K562 (cell line): Measurements from ENCODE around the gene BACH1. TPM values are rescaled to one million over a fixed set of nuclear protein-coding genes. Genes with fewer than 3 reads are reported as not detected.

ENCODE experiments used
- BMI1 ChIP-seq: fragments of 150-350 bp; IDR thresholded peaks from 2 replicates; pipeline ENCODE4 v1.6.1; 2014; ENCODE audit warnings: low read length
- E2F6 ChIP-seq, 2 experiments: IDR thresholded peaks; 2 replicates each; pipeline ENCODE4 v1.6.1; 2011; ENCODE audit warnings: borderline replicate concordance in 1 of 2, control low read depth in 1 of 2, low read depth in 1 of 2, low read length in 1 of 2, mild to moderate bottlenecking in 1 of 2, mixed read lengths in 1 of 2, moderate library complexity in 1 of 2; ENCODE audit not compliant: insufficient read depth in 1 of 2, insufficient read length in 1 of 2, poor library complexity in 1 of 2, severe bottlenecking in 1 of 2; ENCODE audit errors: extremely low read depth in 1 of 2
- KAT2B ChIP-seq: IDR thresholded peaks from one replicate; pipeline ENCODE4 v1.6.1; 2012; ENCODE audit warnings: low read depth, mild to moderate bottlenecking, control low read depth, inconsistent platforms, low read length, moderate library complexity
- MAFG ChIP-seq: fragments of 450-650 bp; conservative IDR thresholded peaks from 2 replicates; pipeline ENCODE4 v1.6.1; 2016; ENCODE audit warnings: missing genetic modification characterization, missing compliant biosample characterization
- MAZ ChIP-seq, 2 experiments: fragments of 450-650 bp in 1 of 2; sonication (generic) in 1 of 2; formaldehyde crosslinking; IDR thresholded peaks in 1 of 2; conservative IDR thresholded peaks in 1 of 2; 2 replicates each; pipeline versions ENCODE4 v1.4.0 to v1.5.0; 2020; ENCODE audit warnings: mild to moderate bottlenecking in 1 of 2, missing genetic modification reagents in 1 of 2
- MBD2 ChIP-seq: sonication (generic); IDR thresholded peaks from 2 replicates; pipeline ENCODE4 v1.6.1; 2016; ENCODE audit warnings: low read depth, borderline replicate concordance
- MTA1 ChIP-seq: fragments of 450-650 bp; IDR thresholded peaks from 2 replicates; pipeline ENCODE4 v1.6.1; 2017; ENCODE audit warnings: borderline replicate concordance
- MTA3 ChIP-seq: fragments of 450-650 bp; formaldehyde crosslinking; IDR thresholded peaks from 2 replicates; pipeline ENCODE4 v1.6.1; 2017; ENCODE audit warnings: mild to moderate bottlenecking, borderline replicate concordance
- MXI1 ChIP-seq: IDR thresholded peaks from 2 replicates; pipeline ENCODE4 v1.6.1; 2011; ENCODE audit warnings: low read depth, mild to moderate bottlenecking, improper control_type of control experiment, low read length
- MYBL2 ChIP-seq, 2 experiments: fragments of 450-650 bp in 1 of 2; sonication (generic) in 1 of 2; formaldehyde crosslinking in 1 of 2; IDR thresholded peaks; 2 replicates each; pipeline versions ENCODE4 v1.6.1 to v1.8.1; 2017 to 2022; ENCODE audit warnings: borderline replicate concordance in 1 of 2, inconsistent platforms in 1 of 2, low read depth in 1 of 2, mild to moderate bottlenecking in 1 of 2, missing genetic modification reagents in 1 of 2, moderate library complexity in 1 of 2
- RFX5 ChIP-seq: IDR thresholded peaks from 2 replicates; pipeline ENCODE4 v1.6.1; 2011; ENCODE audit warnings: low read depth, mild to moderate bottlenecking, improper control_type of control experiment, low read length
- SIN3B ChIP-seq: fragments of 450-650 bp; IDR thresholded peaks from 2 replicates; pipeline ENCODE4 v1.6.1; 2017; ENCODE audit warnings: low read depth, mild to moderate bottlenecking, moderate library complexity
- SPI1 ChIP-seq: IDR thresholded peaks from 2 replicates; pipeline ENCODE4 v1.6.1; 2011; ENCODE audit warnings: low read depth, low read length, control low read depth, borderline replicate concordance
- SRF ChIP-seq, 2 experiments: fragments of 250-450, 450-650 bp in 1 of 2; sonication (Bioruptor Pico) in 1 of 2; sonication (generic) in 1 of 2; formaldehyde crosslinking; IDR thresholded peaks; 2 replicates each; pipeline versions ENCODE4 v1.5.0 to v1.5.1; 2020 to 2022; ENCODE audit warnings: mild to moderate bottlenecking in 1 of 2, missing genetic modification reagents in 1 of 2
- ZBED1 ChIP-seq: IDR thresholded peaks from 2 replicates; pipeline ENCODE4 v1.6.1; 2014
- ZNF146 ChIP-seq: IDR thresholded peaks from one replicate; pipeline ENCODE4 v1.6.1; 2018; ENCODE audit warnings: missing compliant biosample characterization; ENCODE audit not compliant: unreplicated experiment
- ZNF766 ChIP-seq: fragments of 200-800 bp; sonication (Bioruptor generic); conservative IDR thresholded peaks from 2 replicates; pipeline ENCODE4 v1.6.1; 2016; ENCODE audit warnings: missing genetic modification characterization, missing compliant biosample characterization
- polyA plus RNA-seq, 8 experiments: library from polyadenylated mRNA; depleted of rRNA in 4 of 8; stranded (reverse) in 5 of 8; unstranded in 3 of 8; fragments of >200 nt; fragmentation: Nextera tagmentation in 2 of 8; fragmentation: Illumina TruSeq in 1 of 8; extraction: Ambion mirVana in 2 of 8; extraction: Trizol in 1 of 8; gene quantifications; 2 replicates each; pipeline versions ENCODE4 v1.2.1 to v1.2.3, GENCODE V29; 2011 to 2014; ENCODE audit warnings: inconsistent platforms in 1 of 8, missing spikeins in 1 of 8
- total RNA-seq, 7 experiments: library from RNA; depleted of rRNA in 6 of 7; stranded (reverse); fragments of >200 nt in 6 of 7; fragmentation: Illumina TruSeq in 2 of 7; extraction: Trizol in 2 of 7; gene quantifications; 2 replicates each; pipeline versions ENCODE4 v1.2.1 to v1.2.3, GENCODE V29; 2011 to 2021; ENCODE audit warnings: low replicate concordance in 1 of 7
- TF ChIP-seq, protein P1 (sequence below): fragments of 450-650 bp; IDR thresholded peaks from 2 replicates; pipeline ENCODE4 v1.6.1; 2017; ENCODE audit warnings: antibody characterized with exemption, mild to moderate bottlenecking
- TF ChIP-seq, protein P2 (sequence below), 3 experiments: IDR thresholded peaks in 2 of 3; conservative IDR thresholded peaks in 1 of 3; 2 replicates each; pipeline ENCODE4 v1.5.1; 2011 to 2012; ENCODE audit warnings: low read length in 3 of 3, mild to moderate bottlenecking in 3 of 3, control low read depth in 2 of 3, improper control_type of control experiment in 1 of 3, inconsistent platforms in 1 of 3, low read depth in 1 of 3, mixed read lengths in 1 of 3, moderate library complexity in 1 of 3; ENCODE audit not compliant: insufficient read depth in 2 of 3

Gene BACH1
- total and polyA plus RNA-seq, 9 of the 15 experiments (the other 6 are each of a cell fraction or from before 2014, with no cell fraction given), result 10.6 to 58.5 (median 28.6) TPM

DNA sequence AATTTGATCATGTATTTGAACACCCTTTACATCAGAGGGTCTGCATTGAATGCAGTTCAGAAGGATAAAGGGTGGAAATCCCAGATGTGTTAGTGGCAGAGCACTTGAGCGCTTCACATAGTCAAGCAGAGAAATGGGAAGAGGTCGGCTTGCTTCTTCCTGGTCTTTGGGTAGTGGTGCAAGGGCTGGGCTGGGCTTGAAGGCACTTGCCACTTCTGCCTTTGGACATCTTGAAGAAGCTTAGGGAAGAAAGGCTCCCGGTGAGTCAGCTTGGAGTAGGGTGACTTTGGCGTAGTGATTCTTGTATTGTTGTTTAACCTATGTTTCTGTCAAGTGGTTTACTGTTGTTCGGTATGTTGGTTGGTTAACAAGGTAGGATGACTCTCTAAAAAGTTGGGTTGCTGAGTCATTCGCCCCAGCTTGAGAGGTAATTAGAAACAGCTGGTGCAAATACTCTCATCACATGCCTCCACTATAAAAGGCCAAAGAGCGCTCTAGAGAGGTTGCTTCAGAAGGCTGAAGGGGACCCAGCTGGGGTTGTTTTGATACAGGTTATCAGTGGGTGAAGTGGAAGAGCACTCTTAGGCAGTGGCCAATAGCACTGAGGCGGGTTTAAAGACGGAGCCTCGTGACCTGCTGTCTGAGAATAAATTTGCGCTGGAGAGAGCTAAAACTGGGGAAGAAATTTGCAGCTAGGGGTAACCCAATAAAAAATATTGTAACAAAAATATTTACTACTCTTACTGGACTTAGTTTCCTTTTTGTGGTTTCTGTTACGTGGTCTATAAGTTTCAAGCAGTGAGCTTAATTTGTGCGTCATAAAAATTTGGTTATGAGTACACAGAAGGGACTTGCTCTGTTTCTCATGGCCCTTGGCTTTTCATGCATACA is 1.4 kb downstream of the BACH1 start (continued):
- TF ChIP-seq, protein P1, sequence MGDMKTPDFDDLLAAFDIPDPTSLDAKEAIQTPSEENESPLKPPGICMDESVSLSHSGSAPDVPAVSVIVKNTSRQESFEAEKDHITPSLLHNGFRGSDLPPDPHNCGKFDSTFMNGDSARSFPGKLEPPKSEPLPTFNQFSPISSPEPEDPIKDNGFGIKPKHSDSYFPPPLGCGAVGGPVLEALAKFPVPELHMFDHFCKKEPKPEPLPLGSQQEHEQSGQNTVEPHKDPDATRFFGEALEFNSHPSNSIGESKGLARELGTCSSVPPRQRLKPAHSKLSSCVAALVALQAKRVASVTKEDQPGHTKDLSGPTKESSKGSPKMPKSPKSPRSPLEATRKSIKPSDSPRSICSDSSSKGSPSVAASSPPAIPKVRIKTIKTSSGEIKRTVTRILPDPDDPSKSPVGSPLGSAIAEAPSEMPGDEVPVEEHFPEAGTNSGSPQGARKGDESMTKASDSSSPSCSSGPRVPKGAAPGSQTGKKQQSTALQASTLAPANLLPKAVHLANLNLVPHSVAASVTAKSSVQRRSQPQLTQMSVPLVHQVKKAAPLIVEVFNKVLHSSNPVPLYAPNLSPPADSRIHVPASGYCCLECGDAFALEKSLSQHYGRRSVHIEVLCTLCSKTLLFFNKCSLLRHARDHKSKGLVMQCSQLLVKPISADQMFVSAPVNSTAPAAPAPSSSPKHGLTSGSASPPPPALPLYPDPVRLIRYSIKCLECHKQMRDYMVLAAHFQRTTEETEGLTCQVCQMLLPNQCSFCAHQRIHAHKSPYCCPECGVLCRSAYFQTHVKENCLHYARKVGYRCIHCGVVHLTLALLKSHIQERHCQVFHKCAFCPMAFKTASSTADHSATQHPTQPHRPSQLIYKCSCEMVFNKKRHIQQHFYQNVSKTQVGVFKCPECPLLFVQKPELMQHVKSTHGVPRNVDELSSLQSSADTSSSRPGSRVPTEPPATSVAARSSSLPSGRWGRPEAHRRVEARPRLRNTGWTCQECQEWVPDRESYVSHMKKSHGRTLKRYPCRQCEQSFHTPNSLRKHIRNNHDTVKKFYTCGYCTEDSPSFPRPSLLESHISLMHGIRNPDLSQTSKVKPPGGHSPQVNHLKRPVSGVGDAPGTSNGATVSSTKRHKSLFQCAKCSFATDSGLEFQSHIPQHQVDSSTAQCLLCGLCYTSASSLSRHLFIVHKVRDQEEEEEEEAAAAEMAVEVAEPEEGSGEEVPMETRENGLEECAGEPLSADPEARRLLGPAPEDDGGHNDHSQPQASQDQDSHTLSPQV, result 0 out of 2 replicates have a peak, but pooled peaks have one; percentile 52
- TF ChIP-seq BMI1 (no peak), MYBL2 (IDR thresholded peaks at IDR 0.05; ENCODE audit: low read depth) (no peak; the same call in 1 of the 2 replicates), MYBL2 (CRISPR knock-in tag; IDR thresholded peaks at IDR 0.05; ENCODE audit: borderline replicate concordance) (no peak), SRF (CRISPR knock-in tag; IDR thresholded peaks at IDR 0.05) (peak in 1 of 2 experiments; percentile 56; a peak in 1 of 4 replicates), KAT2B (no peak), ZNF146 (CRISPR knock-in tag) (no peak), MTA3 (no peak), SIN3B (no peak), MTA1 (no peak), SPI1 (peak; percentile 64), MXI1 (peak; percentile 88), ZBED1 (no peak), MBD2 (no peak), MAFG (tag) (peak; percentile 99), MAZ (CRISPR knock-in tag; conservative IDR thresholded peaks at IDR 0.05 in 1 of 2, IDR thresholded peaks at IDR 0.05 in 1 of 2) (peak; percentile 28 to 64), RFX5 (peak; percentile 48; the same call in 1 of the 2 replicates), ZNF766 (CRISPR knock-in tag) (peak; percentile 91; the same call in 1 of the 2 replicates), E2F6 (IDR thresholded peaks at IDR 0.05; ENCODE audit: borderline replicate concordance in 1 of 2, extremely low read depth in 1 of 2, insufficient read depth in 1 of 2, insufficient read length in 1 of 2, low read depth in 1 of 2, low read length in 1 of 2, poor library complexity in 1 of 2, severe bottlenecking in 1 of 2) (peak in 1 of 2 experiments; percentile 23)
- TF ChIP-seq, protein P2, sequence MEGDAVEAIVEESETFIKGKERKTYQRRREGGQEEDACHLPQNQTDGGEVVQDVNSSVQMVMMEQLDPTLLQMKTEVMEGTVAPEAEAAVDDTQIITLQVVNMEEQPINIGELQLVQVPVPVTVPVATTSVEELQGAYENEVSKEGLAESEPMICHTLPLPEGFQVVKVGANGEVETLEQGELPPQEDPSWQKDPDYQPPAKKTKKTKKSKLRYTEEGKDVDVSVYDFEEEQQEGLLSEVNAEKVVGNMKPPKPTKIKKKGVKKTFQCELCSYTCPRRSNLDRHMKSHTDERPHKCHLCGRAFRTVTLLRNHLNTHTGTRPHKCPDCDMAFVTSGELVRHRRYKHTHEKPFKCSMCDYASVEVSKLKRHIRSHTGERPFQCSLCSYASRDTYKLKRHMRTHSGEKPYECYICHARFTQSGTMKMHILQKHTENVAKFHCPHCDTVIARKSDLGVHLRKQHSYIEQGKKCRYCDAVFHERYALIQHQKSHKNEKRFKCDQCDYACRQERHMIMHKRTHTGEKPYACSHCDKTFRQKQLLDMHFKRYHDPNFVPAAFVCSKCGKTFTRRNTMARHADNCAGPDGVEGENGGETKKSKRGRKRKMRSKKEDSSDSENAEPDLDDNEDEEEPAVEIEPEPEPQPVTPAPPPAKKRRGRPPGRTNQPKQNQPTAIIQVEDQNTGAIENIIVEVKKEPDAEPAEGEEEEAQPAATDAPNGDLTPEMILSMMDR (IDR thresholded peaks at IDR 0.05 in 2 of 3, conservative IDR thresholded peaks at IDR 0.05 in 1 of 3; ENCODE audit: insufficient read depth in 2 of 3, low read depth in 1 of 3, low read length in 3 of 3), result no peak; a peak in 1 of 6 replicates
